H9 (cell line): Measurements from ENCODE around the gene ARPC1A. TPM values are rescaled to one million over a fixed set of nuclear protein-coding genes. Genes with fewer than 3 reads are reported as not detected.

Source experiments
- DNase-seq: peaks from one replicate; pipeline ENCODE4 v3.0.0-alpha.2; 2017
- H2AFZ ChIP-seq: one replicate; pipeline ENCODE4 v1.6.1; 2013; ENCODE audit warnings: mild to moderate bottlenecking, low read length, control low read depth, moderate library complexity
- H2AK5ac ChIP-seq: 2 replicates; pipeline ENCODE4 v1.6.1; 2013; ENCODE audit warnings: low read length, control low read depth, mixed read lengths; ENCODE audit not compliant: insufficient read length
- H2BK120ac ChIP-seq: one replicate; pipeline ENCODE4 v1.6.1; 2013; ENCODE audit warnings: low read depth, mild to moderate bottlenecking, low read length, control low read depth, inconsistent platforms; ENCODE audit not compliant: poor library complexity, severe bottlenecking
- H2BK12ac ChIP-seq: 2 replicates; pipeline ENCODE4 v1.6.1; 2013; ENCODE audit warnings: low read length, control low read depth, mixed read lengths, low read depth; ENCODE audit not compliant: insufficient read length
- H2BK15ac ChIP-seq: 2 replicates; pipeline ENCODE4 v1.6.1; 2013; ENCODE audit warnings: low read depth, low read length, control low read depth
- H2BK20ac ChIP-seq: one replicate; pipeline ENCODE4 v1.6.1; 2013; ENCODE audit warnings: low read depth, mild to moderate bottlenecking, low read length, control low read depth, inconsistent platforms; ENCODE audit not compliant: poor library complexity, severe bottlenecking
- H2BK5ac ChIP-seq: 2 replicates; pipeline ENCODE4 v1.6.1; 2013; ENCODE audit warnings: low read length, control low read depth, mixed read lengths; ENCODE audit not compliant: insufficient read length
- H3K14ac ChIP-seq: 2 replicates; pipeline ENCODE4 v1.6.1; 2013; ENCODE audit warnings: low read length, control low read depth; ENCODE audit not compliant: insufficient read depth
- H3K18ac ChIP-seq: 2 replicates; pipeline ENCODE4 v1.6.1; 2013; ENCODE audit warnings: low read depth, mild to moderate bottlenecking, mixed read lengths, low read length, control low read depth; ENCODE audit not compliant: insufficient read length
- H3K23ac ChIP-seq: 2 replicates; pipeline ENCODE4 v1.6.1; 2013; ENCODE audit warnings: low read length, control low read depth, mixed read lengths, low read depth; ENCODE audit not compliant: insufficient read length
- H3K23me2 ChIP-seq: 2 replicates; pipeline ENCODE4 v1.6.1; 2013; ENCODE audit warnings: low read depth, mild to moderate bottlenecking, mixed read lengths, low read length, control low read depth; ENCODE audit not compliant: insufficient read length, poor library complexity, severe bottlenecking
- H3K27ac ChIP-seq: 2 replicates; pipeline ENCODE4 v1.5.1; 2013; ENCODE audit warnings: low read length, control low read depth, mixed read lengths, low read depth; ENCODE audit not compliant: insufficient read length
- H3K27me3 ChIP-seq: 2 replicates; pipeline ENCODE4 v1.6.1; 2013; ENCODE audit warnings: low read length, control low read depth, inconsistent platforms; ENCODE audit not compliant: insufficient read depth
- H3K4ac ChIP-seq: 2 replicates; pipeline ENCODE4 v1.6.1; 2013; ENCODE audit warnings: low read depth, mild to moderate bottlenecking, control low read depth, inconsistent platforms, low read length, moderate library complexity
- H3K4me1 ChIP-seq: 2 replicates; pipeline ENCODE4 v1.6.1; 2013; ENCODE audit warnings: low read length, control low read depth, inconsistent platforms; ENCODE audit not compliant: insufficient read depth
- H3K4me2 ChIP-seq: 2 replicates; pipeline ENCODE4 v1.6.1; 2013; ENCODE audit warnings: low read length, control low read depth, mixed read lengths; ENCODE audit not compliant: insufficient read length, insufficient read depth
- H3K56ac ChIP-seq: 2 replicates; pipeline ENCODE4 v1.6.1; 2013; ENCODE audit warnings: low read depth, mild to moderate bottlenecking, mixed read lengths, low read length, control low read depth; ENCODE audit not compliant: insufficient read length
- H3K79me1 ChIP-seq: 2 replicates; pipeline ENCODE4 v1.6.1; 2013; ENCODE audit warnings: low read depth, mild to moderate bottlenecking, moderate library complexity, low read length, control low read depth, inconsistent platforms; ENCODE audit not compliant: insufficient read depth, poor library complexity, severe bottlenecking
- H3K79me2 ChIP-seq: 2 replicates; pipeline ENCODE4 v1.6.1; 2013; ENCODE audit warnings: low read length, control low read depth, inconsistent platforms; ENCODE audit not compliant: insufficient read depth
- H3K9ac ChIP-seq: 2 replicates; pipeline ENCODE4 v1.6.1; 2013; ENCODE audit warnings: low read length, control low read depth, mixed read lengths; ENCODE audit not compliant: insufficient read length; ENCODE audit errors: extremely low read depth
- H3K9me3 ChIP-seq: one replicate; pipeline ENCODE4 v1.6.1; 2013; ENCODE audit warnings: low read depth, low read length, inconsistent platforms; ENCODE audit not compliant: control insufficient read depth
- H3T11ph ChIP-seq: one replicate; pipeline ENCODE4 v1.6.1; 2013; ENCODE audit warnings: mild to moderate bottlenecking, low read length, control low read depth, inconsistent platforms
- H4K20me1 ChIP-seq: one replicate; pipeline ENCODE4 v1.6.1; 2013; ENCODE audit not compliant: control insufficient read depth, insufficient read length, insufficient read depth
- H4K5ac ChIP-seq: 2 replicates; pipeline ENCODE4 v1.6.1; 2013; ENCODE audit warnings: low read depth, mild to moderate bottlenecking, mixed read lengths, low read length, control low read depth; ENCODE audit not compliant: insufficient read length
- H4K8ac ChIP-seq: replicated peaks from 2 replicates; pipeline ENCODE4 v1.6.1; 2013; ENCODE audit warnings: low read length, control low read depth, mixed read lengths, low read depth; ENCODE audit not compliant: insufficient read length
- H4K91ac ChIP-seq: 2 replicates; pipeline ENCODE4 v1.6.1; 2013; ENCODE audit warnings: low read depth, mild to moderate bottlenecking, moderate library complexity, mixed read lengths, low read length, control low read depth; ENCODE audit not compliant: insufficient read length
- H3K27ac Mint-ChIP-seq, 3 experiments: 2 replicates in 2 of 3; 3 replicates in 1 of 3; pipeline ENCODE4 v1.8.0; 2020 to 2021; ENCODE audit warnings: mixed read lengths in 3 of 3, mild to moderate bottlenecking in 1 of 3, moderate library complexity in 1 of 3
- H3K27me3 Mint-ChIP-seq: 2 replicates; pipeline ENCODE4 v1.8.0; 2021; ENCODE audit warnings: low read depth, mild to moderate bottlenecking, moderate library complexity, mixed read lengths
- H3K36me3 Mint-ChIP-seq, 3 experiments: 2 replicates in 2 of 3; 3 replicates in 1 of 3; pipeline ENCODE4 v1.8.0; 2020 to 2021; ENCODE audit warnings: low read depth in 3 of 3, mixed read lengths in 3 of 3; ENCODE audit not compliant: insufficient read depth in 1 of 3
- H3K4me1 Mint-ChIP-seq, 2 experiments: 2 replicates each; pipeline ENCODE4 v1.8.0; 2020; ENCODE audit warnings: mixed read lengths in 2 of 2
- H3K4me3 Mint-ChIP-seq, 2 experiments: 2 replicates in 1 of 2; 3 replicates in 1 of 2; pipeline ENCODE4 v1.8.0; 2020 to 2021; ENCODE audit warnings: mild to moderate bottlenecking in 2 of 2, mixed read lengths in 2 of 2, moderate library complexity in 1 of 2
- H3K9me3 Mint-ChIP-seq, 2 experiments: 2 replicates in 1 of 2; 3 replicates in 1 of 2; pipeline ENCODE4 v1.8.0; 2020; ENCODE audit warnings: mild to moderate bottlenecking in 2 of 2, mixed read lengths in 2 of 2, moderate library complexity in 1 of 2
- CTCF ChIP-seq: fragments of 200-600 bp; sonication (generic); conservative IDR thresholded peaks from 3 replicates; pipeline ENCODE4 v1.8.0; 2021; ENCODE audit warnings: antibody characterized with exemption, mild to moderate bottlenecking
- WGBS: extraction: QIAGEN DNeasy Blood & Tissue Kit; methylation state at CpG from one replicate; pipeline ENCODE4 v1.1.7; 2013; ENCODE audit warnings: missing lambda C conversion rate, low lambda C conversion rate, mixed read lengths; ENCODE audit not compliant: insufficient read length; ENCODE audit errors: extremely low coverage; 5-methylcytosine and 5-hydroxymethylcytosine counted together
- total RNA-seq: library from RNA; stranded (reverse); gene quantifications from 2 replicates; pipeline ENCODE4 v1.2.1, GENCODE V29; 2021

ARPC1A gene
- total RNA-seq, 1 experiment from 2014 or later: 169 TPM

GRCh38 chr7:99371376-99371920, 45.8 kb downstream of the ARPC1A start:
- Mint-ChIP-seq H3K27ac (0 out of 7 replicates have a peak overlapping the region, but pooled peaks of 1 of the 3 experiments have one; percentile 15), H3K27me3 (peaks cover 13% of the 10 kb centered on the region), H3K36me3 (peaks cover 6 to 10% (median 7%) of the 10 kb centered on the region in 3 experiments; a peak in 6 of 7 replicates), H3K4me3 (no peak overlapping the region), H3K4me1 (peaks cover 8 to 9% of the 10 kb centered on the region in 2 experiments), H3K9me3 (no peaks in the 10 kb centered on the region)
- Histone ChIP-seq H3K27me3 (no peaks in the 10 kb centered on the region), H3K4me1 (peaks cover under 1% of the 10 kb centered on the region; the same call in 1 of the 2 replicates), H3K9me3 (no peaks in the 10 kb centered on the region), H3K23ac (no peak overlapping the region), H2BK15ac (no peak overlapping the region), H3K79me2 (no peaks in the 10 kb centered on the region), H4K8ac (no peak overlapping the region), H3K18ac (no peak overlapping the region), H2BK120ac (no peak overlapping the region), H3K4ac (no peak overlapping the region), H2AK5ac (no peak overlapping the region), H3K4me2 (no peak overlapping the region), H3T11ph (no peak overlapping the region), H2BK20ac (no peak overlapping the region), H3K56ac (no peak overlapping the region), H4K5ac (no peak overlapping the region), H2BK12ac (no peak overlapping the region), H3K79me1 (no peaks in the 10 kb centered on the region), H4K20me1 (no peaks in the 10 kb centered on the region), H3K14ac (no peak overlapping the region), H2BK5ac (no peak overlapping the region), H3K27ac (no peak overlapping the region), H3K9ac (no peak overlapping the region), H2AFZ (no peak overlapping the region), H3K23me2 (peaks cover 3% of the 10 kb centered on the region), H4K91ac (no peak overlapping the region)
- WGBS: no CpG with 5 or more reads among the region's 11 CpGs
- TF ChIP-seq CTCF: no peak
- no peak for DNase-seq
